Activated B cell treated with CpG ODN at 0.5 μM for 24 hours (primary cell): ENCODE results near the gene CNPY2. TPM values are rescaled to one million over a fixed set of nuclear protein-coding genes. Genes with fewer than 3 reads are reported as not detected.

Experiments
- ATAC-seq: fragments of 200-7000 bp; cut with Tn5 transposase; one replicate; pipeline ENCODE4 v1.10.0; 2021; ENCODE audit warnings: low read depth, mild to moderate bottlenecking, moderate library complexity
- CTCF ChIA-PET: fragments of 350-600 bp; sonication (Branson Sonifier 250); formaldehyde crosslinking; loops from one replicate; lab custom pipeline; 2021; ENCODE audit warnings: antibody characterized with exemption; lab: Charles Lee
- POLR2A ChIA-PET: fragments of 350-600 bp; sonication (Branson Sonifier 250); formaldehyde crosslinking; loops from one replicate; lab custom pipeline; 2021; ENCODE audit warnings: antibody characterized with exemption; lab: Charles Lee
- DNase-seq: peaks from one replicate; pipeline ENCODE4 v3.0.0; 2022
- H3K27ac Mint-ChIP-seq: one replicate; pipeline ENCODE4 v1.8.0; 2020; ENCODE audit warnings: mixed read lengths
- H3K27me3 Mint-ChIP-seq: one replicate; pipeline ENCODE4 v1.8.0; 2021; ENCODE audit warnings: mixed read lengths
- H3K36me3 Mint-ChIP-seq: one replicate; pipeline ENCODE4 v1.8.0; 2021; ENCODE audit warnings: low read depth, mixed read lengths
- H3K4me1 Mint-ChIP-seq: one replicate; pipeline ENCODE4 v1.8.0; 2021; ENCODE audit warnings: mixed read lengths
- H3K4me3 Mint-ChIP-seq: one replicate; pipeline ENCODE4 v1.8.0; 2020; ENCODE audit warnings: mild to moderate bottlenecking, mixed read lengths
- H3K9me3 Mint-ChIP-seq: one replicate; pipeline ENCODE4 v1.8.0; 2020; ENCODE audit warnings: mixed read lengths
- CTCF ChIP-seq: fragments of 200-600 bp; IDR thresholded peaks from one replicate; pipeline ENCODE4 v1.8.0; 2022; ENCODE audit warnings: antibody characterized with exemption, mild to moderate bottlenecking
- intact Hi-C: fragments of 100-400 bp; cut with micrococcal nuclease; formaldehyde crosslinking; loops from one replicate; pipeline ENCODE4 v1.15.1; 2024
- total RNA-seq: library from RNA; stranded (reverse); gene quantifications from 2 replicates; pipeline ENCODE4 v1.2.3, GENCODE V29; 2022

The CNPY2 gene
- total RNA-seq, 1 donor from 2014 or later: 98.8 TPM

DNA sequence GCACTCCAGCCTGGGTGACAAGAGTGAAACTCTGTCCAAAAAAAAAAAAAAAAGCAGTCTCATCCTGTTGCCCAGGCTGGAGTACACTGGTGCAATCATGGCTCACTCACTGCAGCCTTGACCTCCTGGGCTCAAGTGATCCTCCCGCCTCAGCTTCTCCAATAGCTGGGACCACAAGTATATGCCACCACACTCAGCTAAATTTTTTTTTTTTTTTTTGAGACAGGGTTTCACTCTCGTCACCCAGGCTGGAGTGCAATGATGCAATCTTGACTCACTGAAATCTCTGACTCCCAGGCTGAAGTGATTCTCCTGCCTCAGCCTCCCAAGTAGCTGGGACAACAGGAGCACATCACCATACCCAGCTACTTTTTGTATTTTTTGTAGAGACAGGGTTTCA, 5.2 kb upstream of the CNPY2 start:
- TF ChIP-seq CTCF: no peak
- Mint-ChIP-seq H3K4me3 (no peak overlapping the region), H3K4me1 (peaks cover 5% of the 10 kb centered on the region), H3K27ac (no peak overlapping the region), H3K27me3 (no peaks in the 10 kb centered on the region), H3K9me3 (no peaks in the 10 kb centered on the region), H3K36me3 (peaks cover 60% of the 10 kb centered on the region)
- intact Hi-C loops: no loop called here
- POLR2A ChIA-PET: interaction anchor here (1.6 kb wide), 1 partner anchor 12 kb away, joined by 5 read pairs; the partner anchor contains the start of gene PAN2
- no peak for DNase-seq
- CTCF ChIA-PET: no interaction called here
- ATAC-seq: no peak

- POLR2A ChIA-PET: interaction anchor here (1.4 to 4.9 kb wide), 2 partner anchors 10 to 17 kb away, joined by 3 to 61 read pairs; partner anchors contain the start of gene PAN2
Observed at GRCh38 chr12:56317675-56318074, 1.9 kb upstream of the CNPY2 start.

GRCh38 chr12:56315249-56315621, 553 bp downstream of the CNPY2 start:
- no peak for TF ChIP-seq CTCF
- Mint-ChIP-seq H3K9me3 (no peaks in the 10 kb centered on the region), H3K27ac (peak overlapping the region; percentile 98), H3K4me3 (peak overlapping the region; percentile 98), H3K36me3 (peaks cover 47% of the 10 kb centered on the region), H3K4me1 (peaks cover 21% of the 10 kb centered on the region), H3K27me3 (no peaks in the 10 kb centered on the region)
- DNase-seq (no peak), ATAC-seq (no peak)
- intact Hi-C loops: no loop called here
- ChIA-PET CTCF (interaction anchor here (0.7 to 3.1 kb wide), 9 partner anchors 17 to 152 kb away, joined by 3 to 51 read pairs (median 3); partner anchors contain the start of genes ANKRD52, PAN2 and STAT2), POLR2A (interaction anchor here (0.6 to 4.9 kb wide), 34 partner anchors 9 to 797 kb away, joined by 3 to 61 read pairs (median 5); partner anchors contain the start of genes ANKRD52, COQ10A, ESYT1 and GLS2)

More at GRCh38 chr12:56317675-56318074, 1.9 kb upstream of the CNPY2 start:
- ATAC-seq (no peak), DNase-seq (no peak)
- intact Hi-C loops: no loop called here
- Mint-ChIP-seq H3K27me3 (no peaks in the 10 kb centered on the region), H3K9me3 (no peaks in the 10 kb centered on the region), H3K36me3 (peaks cover 42% of the 10 kb centered on the region), H3K27ac (no peak overlapping the region), H3K4me1 (peaks cover 21% of the 10 kb centered on the region), H3K4me3 (no peak overlapping the region)
- no peak for TF ChIP-seq CTCF
- CTCF ChIA-PET: interaction anchor here (3.1 kb wide), 1 partner anchor 145 kb away, joined by 51 read pairs; no protein-coding TSS in a partner anchor

- Mint-ChIP-seq H3K36me3 (peaks cover 53% of the 10 kb centered on the region), H3K4me3 (no peak overlapping the region), H3K27ac (no peak overlapping the region), H3K27me3 (no peaks in the 10 kb centered on the region), H3K9me3 (no peaks in the 10 kb centered on the region), H3K4me1 (peaks cover 16% of the 10 kb centered on the region)
- ChIA-PET CTCF (interaction anchor here (0.6 to 0.8 kb wide), 2 partner anchors 42 to 153 kb away, joined by 3 read pairs; no protein-coding TSS in a partner anchor), POLR2A (interaction anchor here (0.8 kb wide), 1 partner anchor 153 kb away, joined by 4 read pairs; no protein-coding TSS in a partner anchor)
- TF ChIP-seq CTCF: no peak
- ATAC-seq (no peak), DNase-seq (no peak)
- intact Hi-C loops: no loop called here
Observed at GRCh38 chr12:56311003-56311402, 4.8 kb downstream of the CNPY2 start.

DNA sequence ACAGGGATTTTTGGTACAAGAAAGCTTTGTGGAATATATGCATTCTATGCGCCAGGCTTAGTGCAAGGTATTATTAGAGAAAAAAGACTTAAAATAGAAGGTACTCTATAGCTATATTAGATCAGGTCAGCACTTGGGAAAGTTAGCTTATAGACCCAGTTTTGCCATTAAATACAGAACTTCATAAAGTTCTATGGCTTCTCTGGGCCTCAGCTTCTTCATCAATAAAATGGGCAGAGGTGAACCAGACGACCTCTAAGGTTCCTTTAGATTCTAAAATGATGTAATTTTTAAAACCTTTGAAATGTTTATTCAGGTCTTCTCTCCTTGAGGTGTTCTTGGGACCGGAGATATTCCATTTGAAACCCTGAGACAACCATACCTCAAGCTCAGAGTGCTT, 7.1 kb downstream of the CNPY2 start:
- Mint-ChIP-seq H3K4me1 (no peaks in the 10 kb centered on the region), H3K27ac (no peak overlapping the region), H3K4me3 (no peak overlapping the region), H3K36me3 (peaks cover 47% of the 10 kb centered on the region), H3K27me3 (no peaks in the 10 kb centered on the region), H3K9me3 (no peaks in the 10 kb centered on the region)
- ChIA-PET POLR2A (interaction anchor here (0.5 to 1.1 kb wide), 3 partner anchors 25 to 42 kb away, joined by 3 read pairs; partner anchors contain the start of genes COQ10A and PAN2), CTCF (no interaction called here)
- intact Hi-C loops: no loop called here
- DNase-seq (no peak), ATAC-seq (no peak)
- no peak for TF ChIP-seq CTCF
